GM23338 (cell line): ENCODE data around the gene AGTR1.

Experiments used
- POLR2AphosphoS5 ChIP-seq: IDR thresholded peaks from 2 replicates; pipeline ENCODE4 v1.6.1; 2016; ENCODE audit warnings: antibody characterized with exemption, low read depth
- TF ChIP-seq, protein P1 (sequence below), 2 experiments: fragments of 200-600 bp in 1 of 2; sonication (generic) in 1 of 2; conservative IDR thresholded peaks; 2 replicates each; pipeline versions ENCODE4 v1.5.1 to v1.6.1; 2016 to 2017; ENCODE audit warnings: antibody characterized with exemption in 2 of 2, low read depth in 2 of 2, mild to moderate bottlenecking in 2 of 2, moderate library complexity in 1 of 2
- TF ChIP-seq, protein P2 (sequence below): IDR thresholded peaks from one replicate; pipeline ENCODE4 v1.6.1; 2018; ENCODE audit warnings: antibody characterized with exemption; ENCODE audit not compliant: unreplicated experiment

DNA sequence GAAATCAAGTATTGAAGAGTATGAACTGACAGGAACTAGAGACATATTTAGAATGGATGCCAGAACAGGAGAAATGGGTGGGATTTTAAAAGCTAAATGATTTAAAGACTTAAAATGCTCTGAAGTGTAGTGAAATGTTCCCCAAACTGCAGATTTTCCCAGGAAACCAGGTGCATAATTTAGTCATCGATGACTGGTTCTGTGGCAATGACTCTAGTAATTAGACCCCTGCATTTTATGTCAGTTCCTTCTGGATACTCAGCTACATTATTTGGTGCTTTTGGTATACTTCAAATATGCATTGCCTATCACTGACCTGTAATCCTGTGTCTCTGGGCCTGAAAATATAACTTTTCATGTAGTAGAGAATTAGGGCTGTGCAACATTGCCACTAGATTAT is 16.8 kb downstream of the AGTR1 start:
- TF ChIP-seq, protein P1, sequence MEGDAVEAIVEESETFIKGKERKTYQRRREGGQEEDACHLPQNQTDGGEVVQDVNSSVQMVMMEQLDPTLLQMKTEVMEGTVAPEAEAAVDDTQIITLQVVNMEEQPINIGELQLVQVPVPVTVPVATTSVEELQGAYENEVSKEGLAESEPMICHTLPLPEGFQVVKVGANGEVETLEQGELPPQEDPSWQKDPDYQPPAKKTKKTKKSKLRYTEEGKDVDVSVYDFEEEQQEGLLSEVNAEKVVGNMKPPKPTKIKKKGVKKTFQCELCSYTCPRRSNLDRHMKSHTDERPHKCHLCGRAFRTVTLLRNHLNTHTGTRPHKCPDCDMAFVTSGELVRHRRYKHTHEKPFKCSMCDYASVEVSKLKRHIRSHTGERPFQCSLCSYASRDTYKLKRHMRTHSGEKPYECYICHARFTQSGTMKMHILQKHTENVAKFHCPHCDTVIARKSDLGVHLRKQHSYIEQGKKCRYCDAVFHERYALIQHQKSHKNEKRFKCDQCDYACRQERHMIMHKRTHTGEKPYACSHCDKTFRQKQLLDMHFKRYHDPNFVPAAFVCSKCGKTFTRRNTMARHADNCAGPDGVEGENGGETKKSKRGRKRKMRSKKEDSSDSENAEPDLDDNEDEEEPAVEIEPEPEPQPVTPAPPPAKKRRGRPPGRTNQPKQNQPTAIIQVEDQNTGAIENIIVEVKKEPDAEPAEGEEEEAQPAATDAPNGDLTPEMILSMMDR (conservative IDR thresholded peaks at IDR 0.05; ENCODE audit: low read depth in 2 of 2) = no peak
- no peak for TF ChIP-seq POLR2AphosphoS5
- TF ChIP-seq, protein P2, sequence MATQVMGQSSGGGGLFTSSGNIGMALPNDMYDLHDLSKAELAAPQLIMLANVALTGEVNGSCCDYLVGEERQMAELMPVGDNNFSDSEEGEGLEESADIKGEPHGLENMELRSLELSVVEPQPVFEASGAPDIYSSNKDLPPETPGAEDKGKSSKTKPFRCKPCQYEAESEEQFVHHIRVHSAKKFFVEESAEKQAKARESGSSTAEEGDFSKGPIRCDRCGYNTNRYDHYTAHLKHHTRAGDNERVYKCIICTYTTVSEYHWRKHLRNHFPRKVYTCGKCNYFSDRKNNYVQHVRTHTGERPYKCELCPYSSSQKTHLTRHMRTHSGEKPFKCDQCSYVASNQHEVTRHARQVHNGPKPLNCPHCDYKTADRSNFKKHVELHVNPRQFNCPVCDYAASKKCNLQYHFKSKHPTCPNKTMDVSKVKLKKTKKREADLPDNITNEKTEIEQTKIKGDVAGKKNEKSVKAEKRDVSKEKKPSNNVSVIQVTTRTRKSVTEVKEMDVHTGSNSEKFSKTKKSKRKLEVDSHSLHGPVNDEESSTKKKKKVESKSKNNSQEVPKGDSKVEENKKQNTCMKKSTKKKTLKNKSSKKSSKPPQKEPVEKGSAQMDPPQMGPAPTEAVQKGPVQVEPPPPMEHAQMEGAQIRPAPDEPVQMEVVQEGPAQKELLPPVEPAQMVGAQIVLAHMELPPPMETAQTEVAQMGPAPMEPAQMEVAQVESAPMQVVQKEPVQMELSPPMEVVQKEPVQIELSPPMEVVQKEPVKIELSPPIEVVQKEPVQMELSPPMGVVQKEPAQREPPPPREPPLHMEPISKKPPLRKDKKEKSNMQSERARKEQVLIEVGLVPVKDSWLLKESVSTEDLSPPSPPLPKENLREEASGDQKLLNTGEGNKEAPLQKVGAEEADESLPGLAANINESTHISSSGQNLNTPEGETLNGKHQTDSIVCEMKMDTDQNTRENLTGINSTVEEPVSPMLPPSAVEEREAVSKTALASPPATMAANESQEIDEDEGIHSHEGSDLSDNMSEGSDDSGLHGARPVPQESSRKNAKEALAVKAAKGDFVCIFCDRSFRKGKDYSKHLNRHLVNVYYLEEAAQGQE = no peak
